ENCODE data around the gene NKTR. TPM values are rescaled to one million over a fixed set of nuclear protein-coding genes. Genes with fewer than 3 reads are reported as not detected.

Gene NKTR
- total RNA-seq, 1 donor from 2014 or later = 142 TPM

- no peaks in the 10 kb centered on the region for H3K4me1 Mint-ChIP-seq (ENCODE audit: low read depth)
- DNase-seq (ENCODE audit: low spot score, unreplicated experiment) = no peak
- H3K36me3 Mint-ChIP-seq (ENCODE audit: insufficient read depth) = no peaks in the 10 kb centered on the region
- peaks cover 7% of the 10 kb centered on the region for H3K27me3 Mint-ChIP-seq
- no peak overlapping the region for H3K4me3 Mint-ChIP-seq (ENCODE audit: low read depth)
- peak overlapping the region; percentile 63 for H3K27ac Mint-ChIP-seq
- peaks cover 5% of the 10 kb centered on the region for H3K9me3 Mint-ChIP-seq (ENCODE audit: low read depth)
- TF ChIP-seq CTCF (IDR thresholded peaks at IDR 0.05; ENCODE audit: unreplicated experiment) = no peak
Measured at GRCh38 chr3:42682301-42683070, 82.0 kb downstream of the NKTR start.

GRCh38 chr3:42683875-42684598 is 83.6 kb downstream of the NKTR start:
- Mint-ChIP-seq H3K4me3 (ENCODE audit: low read depth) (no peak overlapping the region), H3K36me3 (ENCODE audit: insufficient read depth) (no peaks in the 10 kb centered on the region), H3K4me1 (ENCODE audit: low read depth) (no peaks in the 10 kb centered on the region), H3K9me3 (ENCODE audit: low read depth) (no peaks in the 10 kb centered on the region), H3K27ac (no peak overlapping the region), H3K27me3 (peaks cover 7% of the 10 kb centered on the region)
- DNase-seq (ENCODE audit: low spot score, unreplicated experiment) = no peak
- no peak for TF ChIP-seq CTCF (IDR thresholded peaks at IDR 0.05; ENCODE audit: unreplicated experiment)

- Mint-ChIP-seq H3K4me1 (ENCODE audit: low read depth) (no peaks in the 10 kb centered on the region), H3K9me3 (ENCODE audit: low read depth) (no peaks in the 10 kb centered on the region), H3K27me3 (peaks cover 14% of the 10 kb centered on the region), H3K36me3 (ENCODE audit: insufficient read depth) (no peaks in the 10 kb centered on the region), H3K27ac (no peak overlapping the region), H3K4me3 (ENCODE audit: low read depth) (no peak overlapping the region)
- no peak for DNase-seq (ENCODE audit: low spot score, unreplicated experiment)
- TF ChIP-seq CTCF (IDR thresholded peaks at IDR 0.05; ENCODE audit: unreplicated experiment) = no peak
Measured at GRCh38 chr3:42684632-42685362, 84.3 kb downstream of the NKTR start.

GRCh38 chr3:42685363-42685881 is 84.9 kb downstream of the NKTR start, which contains the start of gene KLHL40:
Gene KLHL40, plus strand, starts transcription at chr3:42685537. Its CDS starts 82 bp downstream, at chr3:42685619.
- Mint-ChIP-seq H3K27me3 (peaks cover 19% of the 10 kb centered on the region), H3K9me3 (ENCODE audit: low read depth) (no peaks in the 10 kb centered on the region)

More at GRCh38 chr3:42685363-42685881, 84.9 kb downstream of the NKTR start, which contains the start of gene KLHL40:
- H3K4me3 Mint-ChIP-seq (ENCODE audit: low read depth) = no peak within 1 kb of the TSS
- no peaks in the 10 kb centered on the region for H3K4me1 Mint-ChIP-seq (ENCODE audit: low read depth)
- H3K27ac Mint-ChIP-seq = no peak within 1 kb of the TSS
- DNase-seq (ENCODE audit: low spot score, unreplicated experiment) = no peak
- no peak for TF ChIP-seq CTCF (IDR thresholded peaks at IDR 0.05; ENCODE audit: unreplicated experiment)
- H3K36me3 Mint-ChIP-seq (ENCODE audit: insufficient read depth) = no peaks in the 10 kb centered on the region

Measured in progenitor cell of endocrine pancreas (in vitro differentiated cells).